ENCODE data around the gene SUMF2. TPM values are rescaled to one million over a fixed set of nuclear protein-coding genes. Genes with fewer than 3 reads are reported as not detected.
"Not testable (repeated sequence)": the region's sequence is repeated elsewhere in the genome, so short reads cannot be mapped to it uniquely, and the experiment has no call there.

The SUMF2 gene
- total and polyA plus RNA-seq, 2 of the 4 experiments (the other 2 are of a cell fraction) = 86.2 to 97.3 TPM

GRCh38 chr7:56110611-56111010 lies 46.5 kb downstream of the SUMF2 start:
- Histone ChIP-seq H3K18ac (ENCODE audit: low read depth, low read length) (no peak overlapping the region), H3K79me1 (ENCODE audit: low read depth in 1 of 2, low read length in 2 of 2) (peaks cover 0 to 5% of the 10 kb centered on the region in 2 experiments; a peak in 1 of 4 replicates), H2BK120ac (ENCODE audit: low read depth, low read length) (no peak overlapping the region), H3K56ac (ENCODE audit: extremely low read depth, insufficient read depth, low read length) (no peak overlapping the region), H3K36me3 (ENCODE audit: control insufficient read depth, insufficient read depth, low read length) (no peaks in the 10 kb centered on the region), H3K14ac (replicated peaks; ENCODE audit: low read depth, low read length) (no peak overlapping the region), H4K5ac (ENCODE audit: low read depth, low read length) (no peak overlapping the region), H3K9me1 (ENCODE audit: insufficient read depth, low read length) (no peaks in the 10 kb centered on the region), H3K27me3 (ENCODE audit: control insufficient read depth, insufficient read depth, low read length) (no peaks in the 10 kb centered on the region; the same call in 1 of the 2 replicates), H3K23ac (ENCODE audit: low read depth, low read length) (no peak overlapping the region), H4K8ac (ENCODE audit: low read depth in 2 of 2, low read length in 2 of 2) (no peak overlapping the region), H2BK5ac (ENCODE audit: low read depth, low read length, poor library complexity, severe bottlenecking) (no peak overlapping the region), H3K4me2 (ENCODE audit: low read depth, low read length) (no peak overlapping the region), H3K4ac (ENCODE audit: low read depth, low read length) (no peak overlapping the region), H2BK20ac (ENCODE audit: low read depth, low read length) (no peak overlapping the region), H3K4me1 (ENCODE audit: control insufficient read depth, insufficient read depth, low read length) (no peaks in the 10 kb centered on the region), H2BK15ac (ENCODE audit: low read depth, low read length) (no peak overlapping the region), H2AK5ac (ENCODE audit: low read depth, low read length) (no peak overlapping the region), H4K91ac (ENCODE audit: insufficient read depth, low read depth, low read length) (no peak overlapping the region), H4K20me1 (ENCODE audit: insufficient read depth, low read length) (peaks cover 6% of the 10 kb centered on the region; the same call in 1 of the 2 replicates), H3K4me3 (ENCODE audit: insufficient read depth, low read depth, low read length) (no peak overlapping the region), H2AFZ (replicated peaks; ENCODE audit: low read length, poor library complexity) (no peak overlapping the region), H3K27ac (ENCODE audit: insufficient read depth, low read length) (no peak overlapping the region), H3K9me3 (ENCODE audit: control insufficient read depth, insufficient read depth, low read length) (no peaks in the 10 kb centered on the region), H2AK9ac (replicated peaks; ENCODE audit: low read depth, low read length, poor library complexity) (no peak overlapping the region), H3K9ac (ENCODE audit: low read depth, low read length) (no peak overlapping the region)
- dilution Hi-C loops (cut with HindIII; ENCODE audit: low sequenced_read_pairs, unreplicated experiment) = no loop called here
- ChIA-PET POLR2A (ENCODE audit: unreplicated experiment) (no interaction called here), CTCF (no interaction called here)
- no TSS peak for BruUV-seq (replicated peaks)
- intact Hi-C loops (cut with micrococcal nuclease) = no loop called here
- TF ChIP-seq CEBPB (IDR thresholded peaks at IDR 0.05; ENCODE audit: low read depth, low read length) (no peak), SMC3 (IDR thresholded peaks at IDR 0.05; ENCODE audit: low read depth, low read length) (no peak), MAFK (IDR thresholded peaks at IDR 0.05; ENCODE audit: low read depth, low read length) (no peak)
- WGBS, 2 experiments (ENCODE audit: extremely low coverage in 2 of 2, insufficient read length in 1 of 2) = no CpG with 5 or more reads among the region's 1 CpG
- in situ Hi-C loops (cut with MboI; ENCODE audit: low sequenced_read_pairs) = no loop called here
- ATAC-seq (ENCODE audit: low read depth) = no peak
- no peak for DNase-seq

- H3K23ac ChIP-seq (ENCODE audit: low read depth, low read length); H3K9me3 ChIP-seq (ENCODE audit: control insufficient read depth, insufficient read depth, low read length); H2AK9ac ChIP-seq (replicated peaks; ENCODE audit: low read depth, low read length, poor library complexity); H3K36me3 ChIP-seq (ENCODE audit: control insufficient read depth, insufficient read depth, low read length); H2BK120ac ChIP-seq (ENCODE audit: low read depth, low read length); BruUV-seq (replicated peaks); H3K4ac ChIP-seq (ENCODE audit: low read depth, low read length); H2BK20ac ChIP-seq (ENCODE audit: low read depth, low read length); H3K4me2 ChIP-seq (ENCODE audit: low read depth, low read length); H3K56ac ChIP-seq (ENCODE audit: extremely low read depth, insufficient read depth, low read length); H4K91ac ChIP-seq (ENCODE audit: insufficient read depth, low read depth, low read length); DNase-seq; CTCF ChIA-PET; H3K4me1 ChIP-seq (ENCODE audit: control insufficient read depth, insufficient read depth, low read length); ATAC-seq (ENCODE audit: low read depth); H3K27me3 ChIP-seq (ENCODE audit: control insufficient read depth, insufficient read depth, low read length); H3K14ac ChIP-seq (replicated peaks; ENCODE audit: low read depth, low read length); H3K4me3 ChIP-seq (ENCODE audit: insufficient read depth, low read depth, low read length); H3K27ac ChIP-seq (ENCODE audit: insufficient read depth, low read length); H3K18ac ChIP-seq (ENCODE audit: low read depth, low read length); H3K9ac ChIP-seq (ENCODE audit: low read depth, low read length); H2BK15ac ChIP-seq (ENCODE audit: low read depth, low read length); in situ Hi-C loops (cut with MboI; ENCODE audit: low sequenced_read_pairs); H3K79me1 ChIP-seq (ENCODE audit: low read depth in 1 of 2, low read length in 2 of 2); dilution Hi-C loops (cut with HindIII; ENCODE audit: low sequenced_read_pairs, unreplicated experiment); intact Hi-C loops (cut with micrococcal nuclease); H4K5ac ChIP-seq (ENCODE audit: low read depth, low read length); H3K9me1 ChIP-seq (ENCODE audit: insufficient read depth, low read length); H2AK5ac ChIP-seq (ENCODE audit: low read depth, low read length); H4K8ac ChIP-seq (ENCODE audit: low read depth in 2 of 2, low read length in 2 of 2); H4K20me1 ChIP-seq (ENCODE audit: insufficient read depth, low read length); H2BK5ac ChIP-seq (ENCODE audit: low read depth, low read length, poor library complexity, severe bottlenecking); H2AFZ ChIP-seq (replicated peaks; ENCODE audit: low read length, poor library complexity); POLR2A ChIA-PET (ENCODE audit: unreplicated experiment): not testable (repeated sequence)
- WGBS, 2 experiments (ENCODE audit: extremely low coverage in 2 of 2, insufficient read length in 1 of 2) = 53% methylated on average over 2 of the region's 3 CpGs; no CpG with 5 or more reads in 1 of the 2 experiments
These were observed 48.2 kb downstream of the SUMF2 start for GRCh38 chr7:56112244-56112643.
